ENCODE data around the gene OXGR1. TPM values are rescaled to one million over a fixed set of nuclear protein-coding genes. Genes with fewer than 3 reads are reported as not detected.
A peak's percentile ranks its signal among the peaks of the same experiment; 100 is the strongest.

OXGR1 gene
- total RNA-seq, 1 experiment from 2014 or later, result not detected

GRCh38 chr13:97018029-97018819, 23.9 kb upstream of the OXGR1 start:
- H3K27ac ChIP-seq (ENCODE audit: insufficient read length, low read depth, low read length), result no peak overlapping the region

More at GRCh38 chr13:97018029-97018819, 23.9 kb upstream of the OXGR1 start:
- no peaks in the 10 kb centered on the region for H3K79me1 ChIP-seq (ENCODE audit: insufficient read depth, low read depth, low read length, poor library complexity, severe bottlenecking)
- peaks cover 4 to 7% of the 10 kb centered on the region in 2 experiments for H3K4me1 Mint-ChIP-seq
- H4K8ac ChIP-seq (replicated peaks; ENCODE audit: insufficient read length, low read depth, low read length), result no peak overlapping the region
- H3K23ac ChIP-seq (ENCODE audit: insufficient read length, low read depth, low read length), result no peak overlapping the region
- no peak overlapping the region for H2AK5ac ChIP-seq (ENCODE audit: insufficient read length, low read length)
- H3K4me2 ChIP-seq (ENCODE audit: insufficient read depth, insufficient read length, low read length), result peak overlapping the region; percentile 30
- H3K27me3 Mint-ChIP-seq (ENCODE audit: low read depth), result peaks cover 55% of the 10 kb centered on the region
- H2BK120ac ChIP-seq (ENCODE audit: low read depth, low read length, poor library complexity, severe bottlenecking), result no peak overlapping the region
- H3K9me3 ChIP-seq (ENCODE audit: control insufficient read depth, low read depth, low read length), result no peaks in the 10 kb centered on the region
- no peak overlapping the region for H4K91ac ChIP-seq (ENCODE audit: insufficient read length, low read depth, low read length)
- H3K18ac ChIP-seq (ENCODE audit: insufficient read length, low read depth, low read length), result no peak overlapping the region
- no peaks in the 10 kb centered on the region for H3K36me3 Mint-ChIP-seq (ENCODE audit: insufficient read depth in 1 of 3, low read depth in 3 of 3)
- H4K20me1 ChIP-seq (ENCODE audit: control insufficient read depth, insufficient read depth, insufficient read length), result no peaks in the 10 kb centered on the region
- H4K5ac ChIP-seq (ENCODE audit: insufficient read length, low read depth, low read length), result no peak overlapping the region
- H3K4me3 Mint-ChIP-seq, result peak overlapping the region; percentile 17 to 24; a peak in 2 of 5 replicates
- H2BK5ac ChIP-seq (ENCODE audit: insufficient read length, low read length), result no peak overlapping the region
- no peak overlapping the region for H2BK15ac ChIP-seq (ENCODE audit: low read depth, low read length)
- no peaks in the 10 kb centered on the region for H3K4me1 ChIP-seq (ENCODE audit: insufficient read depth, low read length)
- no peak overlapping the region for H3K27ac Mint-ChIP-seq
- H3T11ph ChIP-seq (ENCODE audit: low read length), result no peak overlapping the region
- TF ChIP-seq, protein P1, sequence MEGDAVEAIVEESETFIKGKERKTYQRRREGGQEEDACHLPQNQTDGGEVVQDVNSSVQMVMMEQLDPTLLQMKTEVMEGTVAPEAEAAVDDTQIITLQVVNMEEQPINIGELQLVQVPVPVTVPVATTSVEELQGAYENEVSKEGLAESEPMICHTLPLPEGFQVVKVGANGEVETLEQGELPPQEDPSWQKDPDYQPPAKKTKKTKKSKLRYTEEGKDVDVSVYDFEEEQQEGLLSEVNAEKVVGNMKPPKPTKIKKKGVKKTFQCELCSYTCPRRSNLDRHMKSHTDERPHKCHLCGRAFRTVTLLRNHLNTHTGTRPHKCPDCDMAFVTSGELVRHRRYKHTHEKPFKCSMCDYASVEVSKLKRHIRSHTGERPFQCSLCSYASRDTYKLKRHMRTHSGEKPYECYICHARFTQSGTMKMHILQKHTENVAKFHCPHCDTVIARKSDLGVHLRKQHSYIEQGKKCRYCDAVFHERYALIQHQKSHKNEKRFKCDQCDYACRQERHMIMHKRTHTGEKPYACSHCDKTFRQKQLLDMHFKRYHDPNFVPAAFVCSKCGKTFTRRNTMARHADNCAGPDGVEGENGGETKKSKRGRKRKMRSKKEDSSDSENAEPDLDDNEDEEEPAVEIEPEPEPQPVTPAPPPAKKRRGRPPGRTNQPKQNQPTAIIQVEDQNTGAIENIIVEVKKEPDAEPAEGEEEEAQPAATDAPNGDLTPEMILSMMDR (conservative IDR thresholded peaks at IDR 0.05), result peak; percentile 93
- no peak overlapping the region for H3K14ac ChIP-seq (ENCODE audit: insufficient read depth, low read length)
- no peak overlapping the region for H3K56ac ChIP-seq (ENCODE audit: insufficient read length, low read depth, low read length)
- no peak overlapping the region for H3K9ac ChIP-seq (ENCODE audit: extremely low read depth, insufficient read length, low read length)
- H3K4ac ChIP-seq (ENCODE audit: low read depth, low read length), result no peak overlapping the region
- H2AFZ ChIP-seq (ENCODE audit: low read length), result no peak overlapping the region
- no peaks in the 10 kb centered on the region for H3K79me2 ChIP-seq (ENCODE audit: insufficient read depth, low read length)
- no peak overlapping the region for H2BK20ac ChIP-seq (ENCODE audit: low read depth, low read length, poor library complexity, severe bottlenecking)
- no peaks in the 10 kb centered on the region for H3K23me2 ChIP-seq (ENCODE audit: insufficient read length, low read depth, low read length, poor library complexity, severe bottlenecking)
- peak; percentile 51 for DNase-seq
- no peaks in the 10 kb centered on the region for H3K27me3 ChIP-seq (ENCODE audit: insufficient read depth, low read length)
- no peak overlapping the region for H2BK12ac ChIP-seq (ENCODE audit: insufficient read length, low read depth, low read length)
- WGBS (ENCODE audit: extremely low coverage, insufficient read length, low lambda C conversion rate), result no CpG with 5 or more reads among the region's 13 CpGs
- no peaks in the 10 kb centered on the region for H3K9me3 Mint-ChIP-seq

Measured in H9 (cell line).